ENCODE results near the gene DNAJB4.
"Not testable (repeated sequence)": the region's sequence is repeated elsewhere in the genome, so short reads cannot be mapped to it uniquely, and the experiment has no call there.

DNAJB4 gene

GRCh38 chr1:78040484-78041089 is 35.8 kb downstream of the DNAJB4 start:
- DNase-seq, result no peak

DNA sequence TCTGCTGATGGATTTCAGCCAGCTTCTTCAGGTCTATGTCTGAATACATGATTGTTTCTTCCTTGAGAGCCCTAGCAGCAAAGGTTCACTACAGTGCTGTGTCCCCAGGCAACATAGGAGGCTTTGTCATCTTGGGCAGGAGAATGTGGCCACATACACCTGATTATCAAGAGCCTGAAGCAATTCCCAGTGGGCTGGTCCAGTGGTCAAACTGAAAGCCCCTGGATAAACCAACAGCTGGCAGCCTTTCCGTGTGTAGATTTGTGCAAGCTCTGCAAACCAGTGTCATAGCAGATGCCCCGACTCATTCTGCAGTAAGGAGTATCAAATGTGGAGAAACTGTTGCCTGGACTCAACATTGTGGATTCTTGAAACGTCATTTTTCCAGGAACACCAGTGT is 38.7 kb downstream of the DNAJB4 start:
- DNase-seq, result no peak

DNA sequence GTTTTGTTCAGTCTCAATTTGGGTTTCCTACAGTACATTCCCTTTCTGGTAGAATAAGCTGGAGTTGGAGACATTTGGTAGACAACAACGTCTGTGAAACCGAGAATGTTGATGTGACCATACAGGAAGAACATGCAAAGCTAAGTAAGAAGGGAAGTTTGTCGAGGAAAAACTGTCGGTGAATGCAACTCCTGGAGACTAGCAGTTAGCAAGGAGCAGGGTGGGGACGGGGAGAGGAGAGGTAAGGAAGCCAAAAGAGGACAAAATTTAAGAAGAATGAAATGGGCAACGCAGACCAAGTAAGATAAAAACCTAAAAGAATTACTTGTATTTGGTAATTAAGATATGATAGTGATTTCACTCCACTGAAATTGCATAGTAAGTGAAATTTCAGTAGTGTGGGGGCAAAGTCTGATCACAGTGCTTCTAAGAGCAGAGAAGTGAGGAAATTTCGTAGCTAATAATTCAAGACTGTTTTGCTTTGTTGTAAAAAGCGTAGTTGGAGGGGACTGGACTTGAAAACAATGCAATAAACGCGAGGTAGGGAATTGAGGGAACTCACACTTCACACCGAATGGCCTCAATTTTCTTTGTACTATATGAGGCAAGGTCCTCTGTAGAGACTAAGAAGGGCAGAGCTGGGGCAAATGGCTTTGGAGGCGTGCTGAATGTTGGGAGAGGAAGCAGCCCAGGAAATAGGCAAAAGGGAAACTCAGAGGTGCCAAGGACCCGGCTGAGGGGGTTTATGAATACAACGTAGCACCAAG is 40.2 kb downstream of the DNAJB4 start:
- DNase-seq, result no peak

DNA sequence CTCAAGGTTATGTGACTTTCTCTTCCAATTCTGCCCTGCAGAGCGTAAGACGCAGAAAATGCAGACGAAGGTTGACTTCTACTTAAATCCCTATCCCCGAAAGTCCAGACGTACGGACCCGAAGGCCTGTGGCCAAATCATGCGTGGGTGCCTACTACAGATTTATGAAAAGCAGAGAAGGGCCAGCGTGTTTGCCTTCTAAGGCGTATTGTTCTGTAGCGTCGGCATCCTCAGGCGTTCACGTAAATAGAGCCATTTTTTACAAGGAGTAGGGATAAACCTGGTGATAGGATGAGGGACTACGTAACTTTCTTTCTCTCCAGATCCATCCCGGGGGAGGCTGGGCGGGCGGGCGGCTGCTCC is 40.8 kb downstream of the DNAJB4 start:
- DNase-seq, result no peak

DNA sequence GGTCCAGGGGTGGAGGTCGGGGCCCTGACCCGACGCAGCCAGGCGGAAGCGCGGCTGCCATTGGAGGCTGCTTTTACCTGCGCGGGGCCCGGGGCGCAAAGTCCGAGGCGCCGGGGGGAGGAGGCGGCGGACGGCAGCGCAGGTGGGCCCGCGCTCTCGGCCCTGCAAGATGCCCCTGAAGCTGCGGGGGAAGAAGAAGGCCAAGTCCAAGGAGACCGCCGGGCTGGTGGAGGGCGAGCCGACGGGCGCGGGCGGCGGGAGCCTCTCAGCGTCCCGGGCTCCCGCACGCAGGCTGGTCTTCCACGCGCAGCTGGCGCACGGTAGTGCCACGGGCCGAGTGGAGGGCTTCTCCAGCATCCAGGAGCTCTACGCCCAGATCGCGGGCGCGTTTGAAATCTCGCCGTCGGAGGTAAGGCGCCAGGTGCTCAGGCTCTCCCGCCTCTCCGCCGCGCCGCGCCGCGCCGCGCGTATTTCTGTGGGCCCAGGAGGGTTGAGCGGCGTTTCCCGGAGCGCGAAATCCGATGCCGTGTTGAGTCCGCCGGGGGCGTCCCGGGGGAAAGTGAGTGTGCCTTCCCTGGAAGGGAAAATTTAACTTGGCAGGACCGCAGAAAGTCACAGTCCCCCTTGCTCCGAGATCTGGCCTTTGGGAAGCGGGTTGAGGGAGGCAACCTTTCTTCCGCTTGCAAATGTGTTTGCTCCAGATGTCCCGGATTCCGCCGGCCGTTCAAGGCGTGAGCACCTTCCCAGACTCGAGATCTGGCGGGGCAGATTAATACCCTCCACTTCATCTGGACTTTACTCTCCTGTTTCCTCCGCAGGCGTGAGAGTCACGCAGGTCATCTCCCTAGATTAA is 41.4 kb downstream of the DNAJB4 start, which contains the start of gene GIPC2:
Gene GIPC2, plus strand, starts transcription at position 41 of the 853 bp plus-strand sequence. Its CDS starts 129 bp downstream, at position 170.
- DNase-seq, result no peak

GRCh38 chr1:78047106-78047505 is 42.4 kb downstream of the DNAJB4 start:
- DNase-seq, result no peak

GRCh38 chr1:78047631-78048030 is 42.9 kb downstream of the DNAJB4 start:
- DNase-seq, result no peak

DNA sequence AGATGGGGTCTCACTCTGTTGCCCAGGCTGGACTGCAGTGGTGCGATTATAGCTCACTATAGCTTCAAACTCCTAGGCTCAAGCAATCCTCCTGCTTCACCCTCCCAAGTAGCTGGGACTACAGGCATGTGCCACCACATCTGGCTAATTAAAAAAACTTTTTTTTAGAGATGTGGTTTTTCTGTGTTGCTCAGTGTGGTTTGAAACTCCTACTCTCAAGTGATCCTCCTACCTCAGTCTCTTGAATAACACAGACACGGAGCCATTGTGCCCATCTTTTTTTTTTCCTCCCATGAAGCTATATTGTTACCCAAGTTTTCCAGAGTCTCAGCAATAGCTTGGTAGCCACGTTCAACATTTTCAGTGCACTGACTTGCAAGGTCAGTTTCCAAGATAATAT is 43.7 kb downstream of the DNAJB4 start:
- no peak for DNase-seq

DNA sequence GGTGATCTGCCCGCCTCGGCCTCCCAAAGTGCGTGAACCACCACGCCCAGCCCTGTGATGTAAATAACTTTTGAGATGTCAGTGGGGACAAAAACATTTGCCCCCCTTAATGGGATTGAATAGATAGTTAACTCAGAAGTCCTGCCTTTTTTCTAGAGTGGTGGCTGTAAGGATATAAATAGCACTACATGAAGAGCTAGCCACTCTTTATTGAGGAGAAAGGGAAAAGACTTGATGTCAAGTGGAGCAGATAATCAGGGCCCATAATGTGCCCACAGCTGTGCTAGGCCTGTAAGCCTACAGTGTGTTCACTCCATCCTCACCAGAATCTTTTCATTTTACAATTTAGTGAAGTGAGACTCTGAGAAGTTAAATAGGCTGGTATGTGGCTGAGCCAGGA is 44.7 kb downstream of the DNAJB4 start:
- no peak for DNase-seq

GRCh38 chr1:78051005-78051404 is 46.3 kb downstream of the DNAJB4 start:
- no peak for DNase-seq

- DNase-seq, result no peak
These were observed 48.1 kb downstream of the DNAJB4 start for GRCh38 chr1:78052685-78053405.

GRCh38 chr1:78053498-78053897 is 48.8 kb downstream of the DNAJB4 start:
- DNase-seq, result no peak

DNA sequence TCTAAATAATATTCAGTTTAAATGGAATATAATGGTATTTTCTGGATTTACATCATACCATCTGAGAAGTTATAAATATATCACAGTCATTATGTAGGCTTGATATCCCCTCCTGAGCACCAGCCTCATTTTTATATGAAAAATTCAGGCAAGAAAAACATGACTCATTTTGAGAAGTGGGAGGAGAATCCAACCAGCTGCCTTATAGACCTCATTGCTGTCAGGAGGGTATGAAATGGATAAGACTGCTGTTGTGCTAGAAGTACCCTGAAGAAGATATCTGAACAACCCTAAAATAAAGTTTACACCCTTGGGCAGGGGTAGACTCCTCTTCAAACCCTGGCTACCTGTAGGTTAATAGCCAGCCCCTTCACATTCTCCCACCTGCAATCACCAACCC is 49.8 kb downstream of the DNAJB4 start:
- DNase-seq, result no peak

DNA sequence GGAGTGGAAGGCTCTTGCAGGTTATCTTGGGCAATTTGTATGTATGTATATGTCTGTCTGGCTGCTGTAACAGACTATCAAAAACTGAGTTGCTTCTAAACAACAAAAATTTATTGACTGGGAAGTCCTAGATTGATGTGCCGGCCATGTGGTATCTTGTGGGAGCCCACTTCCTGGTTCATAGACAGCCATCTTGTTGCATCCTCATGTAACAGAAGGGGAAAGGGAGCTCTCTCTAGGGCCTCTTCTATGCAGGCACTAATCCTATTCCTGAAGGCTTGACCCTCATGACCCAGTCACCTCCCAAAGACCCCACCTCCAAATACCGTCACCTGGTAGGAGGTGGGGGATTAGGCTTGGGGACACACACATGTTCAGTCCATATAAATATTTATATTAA is 50.2 kb downstream of the DNAJB4 start:
- no peak for DNase-seq

DNA sequence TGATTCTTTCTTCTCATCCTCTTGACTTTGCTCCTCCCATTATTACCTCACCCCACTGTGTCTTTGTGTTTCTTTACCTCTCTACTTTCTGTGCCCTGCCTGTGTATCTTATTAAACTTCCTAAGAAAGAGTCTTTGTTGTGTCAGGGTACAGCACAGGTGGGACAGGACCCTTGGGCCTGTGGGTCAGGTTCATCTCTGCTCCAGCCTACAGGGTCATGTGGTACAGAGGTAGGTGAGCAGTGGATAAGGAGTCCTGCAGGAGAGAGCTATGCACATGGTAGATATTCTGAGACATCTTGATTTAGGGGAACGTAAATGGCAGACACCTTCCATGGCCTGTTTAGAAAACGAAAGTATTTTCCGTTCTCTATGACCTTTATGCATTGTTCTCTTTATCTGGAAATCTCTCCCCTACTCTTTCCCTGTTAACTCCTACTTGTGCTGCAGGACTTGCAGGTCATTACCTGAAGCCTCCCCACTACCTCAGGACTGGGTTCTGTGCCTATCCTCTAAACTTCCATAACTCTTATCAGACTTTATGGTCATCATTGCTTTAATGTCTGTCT is 50.9 kb downstream of the DNAJB4 start:
- no peak for DNase-seq

DNA sequence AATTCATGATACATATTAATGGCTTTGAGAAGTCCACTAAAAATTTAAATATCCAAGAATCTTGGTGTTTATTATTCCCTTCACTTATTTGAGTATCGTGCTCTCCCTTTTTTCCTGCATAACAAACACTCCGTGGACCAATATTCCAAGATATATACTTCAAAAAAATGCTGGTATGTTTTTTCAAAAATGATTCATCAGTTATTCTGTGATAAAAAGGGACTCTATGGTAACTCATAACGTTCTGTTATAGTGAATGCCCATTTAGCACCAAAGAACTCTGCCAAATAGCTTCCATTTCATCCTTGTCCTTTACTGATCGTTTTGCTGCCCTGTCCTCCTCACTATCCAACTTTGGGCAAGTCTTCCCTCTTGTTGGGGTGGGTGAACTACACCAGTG is 53.9 kb downstream of the DNAJB4 start:
- DNase-seq, result no peak

- DNase-seq, result no peak
These were observed 56.3 kb downstream of the DNAJB4 start for GRCh38 chr1:78060857-78061563.

GRCh38 chr1:78061825-78062523 is 57.2 kb downstream of the DNAJB4 start:
- DNase-seq, result no peak

DNA sequence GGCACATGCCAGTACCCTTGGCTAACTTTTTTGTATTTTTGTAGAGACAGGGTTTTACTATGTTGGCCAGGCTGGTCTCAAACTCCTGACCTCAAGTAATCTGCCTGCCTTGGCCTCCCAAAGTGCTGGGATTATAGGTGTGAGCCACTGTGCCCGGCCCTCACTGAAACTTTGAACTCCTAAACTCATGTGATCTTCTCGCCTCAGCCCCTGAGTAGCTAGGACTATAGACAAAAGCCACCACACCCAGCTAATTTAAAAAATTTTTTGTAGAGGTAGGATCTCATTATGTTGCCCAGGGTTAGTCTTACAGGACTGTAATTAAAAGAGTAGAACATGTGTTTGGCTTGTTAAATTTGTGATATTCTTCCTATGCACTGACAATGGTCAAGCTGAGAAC is 60.1 kb downstream of the DNAJB4 start:
- not testable (repeated sequence) for DNase-seq
